K562 treated with DMSO at 1 percent for 12 hours (cell line): Measurements from ENCODE around the gene DBT. TPM values are rescaled to one million over a fixed set of nuclear protein-coding genes. Genes with fewer than 3 reads are reported as not detected.

Experiments
- total RNA-seq: library from RNA; unstranded; fragments of 300-600 nt; gene quantifications from 2 replicates; pipeline ENCODE4 v1.2.3, GENCODE V29; 2022; ENCODE audit not compliant: insufficient read depth

DBT gene
- 0.94 and 4.1 TPM in 2 replicates for total RNA-seq

DNA sequence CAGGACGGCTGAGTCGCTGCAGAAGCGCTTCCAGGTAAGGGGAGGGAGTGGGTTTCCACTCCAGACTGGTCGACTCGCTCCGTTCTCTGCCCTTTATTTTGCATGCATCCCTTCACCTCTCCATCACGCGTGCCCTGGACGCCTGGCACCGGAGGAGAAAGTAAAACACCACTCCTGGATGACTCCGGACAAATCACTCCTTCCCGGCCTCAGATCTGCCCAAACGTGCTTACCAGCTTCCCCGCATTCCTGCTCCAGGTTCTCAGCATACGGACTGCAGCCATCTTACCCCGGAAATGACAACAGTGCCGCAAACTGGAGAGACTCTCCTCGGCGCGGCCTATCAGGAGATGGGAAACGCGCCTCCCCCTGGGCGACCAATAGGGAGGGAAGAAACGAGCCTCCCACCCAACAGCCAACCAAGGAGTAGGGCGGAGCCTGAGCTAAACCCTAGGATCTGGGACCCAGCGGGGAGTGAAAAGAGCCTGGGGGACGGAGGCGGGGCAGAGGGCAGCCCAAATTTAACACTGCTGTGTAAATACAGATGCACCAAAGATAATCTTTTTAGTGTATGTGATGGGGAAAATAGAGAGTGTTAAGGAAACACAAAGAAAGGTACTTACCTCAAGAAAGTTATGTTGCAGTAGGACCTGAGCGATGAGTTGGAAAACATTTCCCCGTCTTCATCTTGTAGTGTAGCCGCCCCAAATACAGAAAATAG, at the start of gene DBT:
Gene DBT (minus strand): TSS at position 298 of the 721 bp plus-strand sequence. CDS start 14 bp downstream, at position 284.

DNA sequence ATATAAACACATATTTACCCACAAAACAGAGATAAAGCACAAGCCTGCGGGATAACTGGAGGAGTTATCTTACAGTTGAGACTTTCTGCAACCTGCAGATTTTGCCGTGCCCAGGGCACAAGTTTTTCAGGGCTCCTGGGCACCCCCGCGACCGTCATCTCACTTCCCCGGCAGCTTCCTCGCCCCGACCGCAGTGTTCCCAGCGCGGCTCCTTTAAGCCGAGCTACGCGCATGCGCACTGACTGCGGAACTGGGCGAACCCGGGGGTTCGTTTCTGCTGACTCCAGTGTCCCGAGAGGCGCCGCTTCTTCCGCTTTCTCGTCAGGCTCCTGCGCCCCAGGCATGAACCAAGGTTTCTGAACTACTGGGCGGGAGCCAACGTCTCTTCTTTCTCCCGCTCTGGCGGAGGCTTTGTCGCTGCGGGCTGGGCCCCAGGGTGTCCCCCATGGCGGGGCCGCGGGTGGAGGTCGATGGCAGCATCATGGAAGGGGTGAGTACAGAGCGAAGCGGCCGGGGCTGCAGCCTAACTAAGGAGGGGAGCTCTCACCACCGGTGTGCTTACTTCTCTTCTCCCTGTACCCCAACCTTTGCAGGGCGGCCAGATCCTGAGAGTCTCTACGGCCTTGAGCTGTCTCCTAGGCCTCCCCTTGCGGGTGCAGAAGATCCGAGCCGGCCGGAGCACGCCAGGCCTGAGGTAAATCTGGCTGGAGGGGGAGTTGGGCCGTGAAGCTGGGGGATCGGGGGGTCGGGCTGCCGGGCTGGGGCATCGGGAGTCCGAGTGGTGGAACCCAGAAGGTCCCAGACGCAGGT, 16.5 kb upstream of the DBT start, which contains the start of gene RTCA:
Gene RTCA (plus strand): TSS at position 286 of the 810 bp plus-strand sequence. CDS start 160 bp downstream, at position 446.

DNA sequence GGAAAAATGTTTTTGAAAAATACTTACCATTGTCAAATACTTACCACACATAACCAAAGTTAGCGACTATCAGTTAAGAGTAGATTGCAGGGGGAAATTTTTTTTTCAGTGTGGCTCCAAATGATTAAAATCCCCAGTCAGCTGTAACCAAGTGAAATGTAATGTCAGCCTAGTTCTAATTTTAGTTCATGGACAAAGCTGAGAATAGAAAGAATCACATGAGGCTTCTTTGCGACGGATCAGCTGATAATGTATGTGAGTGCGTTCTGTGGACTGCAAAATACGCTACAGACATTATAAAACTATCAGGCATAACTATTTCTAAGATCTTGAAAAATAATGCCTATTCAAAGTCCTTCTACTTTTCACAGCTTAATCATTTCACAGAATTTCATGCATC, 71.5 kb downstream of the DBT start, which contains the start of gene LRRC39:
Gene LRRC39 (minus strand): TSS at position 166 of the 400 bp plus-strand sequence. CDS start 9,740 bp downstream, outside the sequence.

Other genes with a start within 250 kb of the DBT start
- gene SASS6, start 116.9 kb downstream of the DBT start, total RNA-seq, result 3.2 and 12.4 TPM in 2 replicates
- 2.4 and 12.2 TPM in 2 replicates for gene TRMT13, start 116.7 kb downstream of the DBT start, total RNA-seq
- gene LRRC39, start 71.6 kb downstream of the DBT start, total RNA-seq, result 1.1 TPM in 1 of 2 replicates, not detected in the other
- 24.3 and 38.0 TPM in 2 replicates for gene RTCA, start 16.4 kb upstream of the DBT start, total RNA-seq
- 3.3 and 14.6 TPM in 2 replicates for gene CDC14A, start 102.7 kb upstream of the DBT start, total RNA-seq